ENCODE measurements around the gene EN1.

DNA sequence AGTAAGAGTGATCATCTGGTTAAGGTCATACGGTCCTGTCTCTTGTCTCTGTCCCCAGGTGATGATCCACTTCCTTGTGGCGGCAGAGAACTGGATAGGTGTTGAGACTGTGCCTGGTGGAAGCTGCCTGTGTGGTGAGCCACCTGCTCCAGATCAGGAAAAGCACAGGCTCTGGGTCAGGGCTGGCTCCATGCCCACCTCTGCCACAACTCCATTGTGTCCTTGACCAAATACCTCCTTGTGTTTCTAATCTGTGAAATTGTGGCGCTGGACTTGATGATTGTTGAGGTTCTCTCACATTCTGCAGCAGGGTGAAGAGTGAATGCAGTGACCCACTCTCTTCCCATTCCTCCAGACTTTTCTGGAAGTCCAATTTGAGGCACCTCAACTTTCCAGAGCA lies 45.7 kb upstream of the EN1 start:
- no peak for TF ChIP-seq CTCF (IDR thresholded peaks at IDR 0.05)
- no peak for TF ChIP-seq EZH2 (IDR thresholded peaks at IDR 0.05)

Data from neural progenitor cell (in vitro differentiated cells).